Activated CD4-positive, alpha-beta T cell treated with anti-CD3 and anti-CD28 coated beads, Interleukin-2, amount 50 U/mL, for 24 hours (primary cell): ENCODE results near the gene NID2.

Source experiments
- DNase-seq, 2 donors: peaks; one replicate each; pipeline ENCODE4 v3.0.0-alpha.2; 2020; ENCODE audit warnings: low read depth in 1 of 2, low spot score in 1 of 2

Gene NID2

GRCh38 chr14:52058341-52058740, 10.5 kb downstream of the NID2 start:
- no peak for DNase-seq

DNA sequence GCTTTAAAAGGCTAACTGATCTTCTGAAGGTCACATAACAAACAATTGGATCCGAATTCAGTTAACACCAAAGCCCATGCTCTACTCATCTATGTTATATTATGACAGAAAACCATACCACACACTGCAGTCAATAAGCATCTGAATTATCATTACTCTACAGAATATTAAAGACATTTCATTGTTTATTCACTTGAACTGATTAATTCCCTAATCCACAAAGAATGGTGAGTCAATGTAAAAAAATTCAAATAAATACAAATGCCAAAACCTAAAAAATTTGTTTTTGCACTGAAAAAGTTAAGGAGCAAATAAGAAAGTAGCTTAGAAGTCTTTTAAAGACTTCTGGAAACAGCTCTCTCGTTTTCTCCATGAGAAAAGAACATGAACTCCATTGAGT, 13.7 kb downstream of the NID2 start:
- no peak for DNase-seq

DNA sequence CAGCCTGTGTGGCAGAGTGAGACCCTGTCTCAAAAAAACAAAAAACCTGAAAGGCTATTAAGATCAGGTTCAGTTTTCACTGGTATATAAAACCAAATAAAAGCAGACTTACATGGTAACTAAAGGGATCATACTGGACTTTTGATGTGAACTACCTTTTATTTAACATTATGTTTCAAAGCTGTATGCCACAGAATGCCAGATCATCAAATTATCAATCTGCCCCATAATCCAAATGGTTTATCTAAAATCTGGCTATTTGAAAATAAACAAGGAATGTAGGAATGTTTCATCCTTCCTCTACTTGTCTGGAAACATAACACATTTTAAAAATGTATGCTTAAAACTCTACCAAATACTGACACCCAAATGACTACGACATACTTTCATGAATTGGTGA, 14.2 kb downstream of the NID2 start:
- no peak for DNase-seq

- DNase-seq, result no peak
Measured at GRCh38 chr14:52053044-52053443, 15.8 kb downstream of the NID2 start.

DNA sequence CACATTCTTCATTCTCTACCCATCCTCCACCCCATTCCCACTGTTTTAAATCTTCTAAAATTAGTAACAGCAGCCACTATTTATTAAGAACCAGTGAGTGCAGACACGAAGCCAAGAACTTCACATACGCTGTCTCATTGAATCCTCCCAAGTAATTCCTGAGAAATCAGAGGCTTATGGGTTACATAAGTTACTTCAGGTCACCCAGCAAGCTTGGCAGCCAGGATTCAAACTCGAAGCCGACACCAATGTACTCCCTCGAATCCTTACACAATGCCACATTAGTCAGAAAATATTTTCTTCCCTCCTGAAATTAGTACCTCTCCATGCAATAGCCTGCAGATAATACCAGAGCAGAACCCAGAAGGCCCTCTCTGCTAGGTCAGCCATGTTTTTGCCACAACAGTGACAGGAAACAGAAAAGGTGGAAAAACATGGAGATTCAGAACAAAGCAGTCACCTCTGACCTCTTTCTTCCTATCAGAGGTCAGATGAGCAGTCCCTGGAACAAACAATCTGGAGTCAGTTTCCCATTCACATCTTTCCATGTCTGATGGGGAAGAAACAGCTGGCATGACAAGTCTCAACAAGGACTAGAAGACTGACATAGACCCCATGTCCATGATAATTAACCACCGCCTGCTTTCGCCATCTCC, 16.4 kb downstream of the NID2 start:
- DNase-seq, result no peak

GRCh38 chr14:52051871-52052270, 17.0 kb downstream of the NID2 start:
- no peak for DNase-seq

DNA sequence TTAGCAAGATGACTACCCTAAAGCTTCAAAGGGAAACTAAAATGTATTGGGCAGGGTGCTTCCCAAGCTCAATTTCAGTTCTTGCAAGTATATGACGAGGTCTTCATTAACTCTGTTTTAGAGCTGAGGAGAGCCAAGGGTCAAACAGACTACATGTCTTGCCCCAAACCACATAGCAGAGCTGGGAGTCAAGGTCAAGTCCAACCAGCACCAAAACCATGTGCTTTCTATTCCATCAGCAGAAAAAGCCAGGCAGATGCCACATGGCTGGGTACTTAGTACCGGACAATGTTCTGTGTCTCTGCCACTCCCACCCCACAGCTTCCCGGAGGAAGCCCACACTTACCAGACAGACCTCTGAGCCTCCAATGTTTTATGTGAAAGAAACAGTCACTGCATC, 17.6 kb downstream of the NID2 start:
- no peak for DNase-seq

DNA sequence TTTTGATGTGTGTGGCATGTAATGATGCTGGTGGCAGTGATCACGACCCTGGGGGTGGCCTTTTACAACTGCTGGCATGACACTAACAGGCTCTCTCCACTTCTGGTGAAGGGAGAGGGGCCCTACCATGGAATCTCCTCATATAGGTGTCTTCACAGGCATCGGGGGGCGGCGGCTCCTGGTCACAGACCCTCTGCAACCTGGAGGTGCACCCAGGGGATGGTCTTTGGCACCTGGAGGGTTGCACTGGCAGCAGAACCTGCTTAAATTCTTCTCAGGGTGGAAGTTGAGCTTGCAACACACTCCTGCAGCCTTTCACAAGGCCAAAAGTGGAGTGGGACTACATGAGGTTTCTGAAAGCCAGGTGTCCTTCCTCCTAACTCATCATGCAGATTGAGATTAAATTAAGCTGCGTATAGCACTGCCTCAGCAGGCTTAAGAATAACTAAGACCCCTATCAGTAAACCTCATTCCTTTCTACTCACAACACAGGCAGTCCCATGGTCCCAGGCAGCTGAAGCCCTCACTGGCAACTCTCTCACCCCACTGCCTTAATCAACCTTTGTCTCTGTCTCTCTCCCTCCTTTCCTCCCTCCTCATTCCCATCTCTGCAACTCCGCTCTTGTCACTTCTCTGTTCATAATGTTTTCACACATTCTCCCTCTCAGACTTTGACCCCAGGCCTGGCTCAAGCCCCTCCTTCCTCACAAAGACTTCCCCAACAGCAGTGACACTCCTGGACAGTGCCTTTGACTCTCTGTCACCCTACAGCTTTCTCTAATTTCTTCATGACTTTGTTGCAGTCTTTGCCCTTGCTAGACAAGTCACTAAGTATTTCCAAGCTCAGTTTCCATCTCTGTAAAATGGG, 18.9 kb downstream of the NID2 start:
- DNase-seq, result no peak

DNA sequence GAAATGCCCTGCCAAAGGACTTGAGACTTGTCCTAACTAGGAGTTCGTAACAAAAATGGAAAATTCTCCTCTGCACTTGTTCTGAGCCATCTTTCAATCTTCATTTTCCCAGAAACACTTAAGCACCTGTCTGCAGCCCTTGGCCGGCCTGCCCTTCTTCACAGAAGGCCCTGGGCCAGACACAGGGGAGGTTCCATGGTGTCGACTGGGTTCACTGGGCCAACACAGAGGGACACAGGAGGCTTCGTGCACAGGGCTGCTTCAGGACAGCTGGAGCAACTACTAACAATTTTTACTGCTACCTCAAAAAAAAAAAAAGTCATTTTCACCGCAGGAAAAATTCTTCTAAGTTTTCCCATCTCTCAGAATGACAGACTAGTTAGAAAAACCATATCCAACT, 19.6 kb downstream of the NID2 start:
- DNase-seq, result no peak

DNA sequence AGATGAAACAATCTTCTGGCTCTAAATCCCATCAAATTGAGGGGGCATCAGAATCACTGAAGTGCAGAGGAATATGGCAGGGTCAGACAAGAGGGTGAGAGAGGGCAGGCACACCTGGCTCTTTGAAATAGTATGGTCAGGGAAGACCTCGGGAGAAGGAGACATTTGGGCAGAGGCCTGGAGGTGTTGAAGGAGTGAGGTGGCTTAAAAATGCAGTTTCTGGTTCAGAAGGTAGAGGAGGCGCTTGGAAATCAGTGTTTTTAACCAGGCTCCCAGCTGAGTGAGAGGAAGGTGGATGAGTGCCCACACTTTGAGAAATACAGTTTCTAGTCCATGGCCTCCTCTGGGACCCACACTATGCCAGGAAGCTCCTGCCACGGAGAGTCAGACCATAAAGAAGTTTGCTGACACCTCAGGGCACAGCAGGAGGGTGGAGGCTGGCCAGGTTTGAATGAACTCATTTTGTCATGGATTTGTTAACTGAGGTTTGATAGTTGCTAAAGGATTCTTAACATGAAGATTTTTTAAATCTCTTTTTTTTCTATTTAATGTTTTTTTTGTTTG, 20.1 kb downstream of the NID2 start:
- DNase-seq, result no peak

- no peak for DNase-seq
Measured at GRCh38 chr14:52048116-52048515, 20.7 kb downstream of the NID2 start.

DNA sequence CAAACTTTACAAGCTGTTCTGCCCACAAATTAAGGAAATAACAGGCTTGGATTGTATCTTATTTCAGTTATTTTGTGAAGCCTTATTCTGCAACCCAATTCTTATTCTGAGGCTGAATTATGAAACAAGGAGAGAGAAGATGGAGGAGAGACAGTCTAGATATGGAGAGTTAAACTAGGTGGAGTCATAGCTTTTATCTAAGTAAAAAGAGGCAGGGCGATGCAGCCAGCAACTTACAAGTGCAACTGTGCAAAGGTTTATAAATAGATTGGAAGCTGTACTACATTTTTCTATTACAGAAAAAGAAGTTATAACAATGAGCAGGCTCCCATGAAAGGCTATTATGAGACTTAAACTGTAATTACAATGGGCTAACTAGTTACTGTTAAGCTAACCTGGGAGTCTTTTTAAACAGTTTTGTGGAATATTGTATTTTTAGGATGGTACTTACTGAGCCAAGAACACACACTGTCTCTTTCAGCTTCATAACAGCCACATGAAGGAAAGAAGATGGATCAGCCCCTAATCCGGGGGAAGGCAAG, 22.4 kb downstream of the NID2 start:
- DNase-seq, result no peak

GRCh38 chr14:52044791-52045522, 23.9 kb downstream of the NID2 start:
- DNase-seq, result peak in 1 of 2 donors; percentile 14

GRCh38 chr14:52043690-52044089, 25.2 kb downstream of the NID2 start:
- no peak for DNase-seq

GRCh38 chr14:52042371-52043289, 26.2 kb downstream of the NID2 start:
- no peak for DNase-seq

- DNase-seq, result no peak
Measured at GRCh38 chr14:52040598-52040997, 28.3 kb downstream of the NID2 start.

GRCh38 chr14:52039124-52039815, 29.6 kb downstream of the NID2 start:
- DNase-seq, result no peak

- DNase-seq, result no peak
Measured at GRCh38 chr14:52033101-52033642, 35.7 kb downstream of the NID2 start.

DNA sequence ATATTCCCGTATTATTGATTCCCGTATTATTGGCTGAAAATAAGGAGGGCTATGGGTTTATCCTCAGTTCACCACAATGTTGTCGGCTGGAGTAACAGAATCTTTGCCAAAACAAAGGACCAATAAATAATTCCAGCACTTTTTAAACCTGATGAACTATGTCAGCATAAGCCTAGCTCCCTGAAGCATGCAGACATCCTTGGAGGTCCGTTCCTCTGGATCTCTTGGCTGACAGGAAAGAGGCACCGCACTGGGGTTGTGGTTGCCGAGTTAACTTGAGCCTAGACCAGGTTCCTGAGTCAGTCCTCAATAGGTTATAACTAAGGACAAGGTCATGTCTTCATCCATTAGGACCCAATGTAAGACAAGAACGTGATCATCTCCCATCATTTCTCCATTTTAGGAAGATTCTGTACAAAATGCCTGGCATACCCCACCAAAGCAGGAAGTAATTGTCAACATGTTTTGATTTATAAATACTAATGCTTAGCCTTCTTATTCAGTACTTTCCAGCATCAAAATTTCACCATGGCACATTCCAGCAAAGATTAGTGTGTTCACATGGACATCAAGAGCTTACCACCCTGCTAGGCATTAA, 36.6 kb downstream of the NID2 start:
- DNase-seq, result no peak
